Loucy (cell line): ENCODE data around the gene MRTFA.
"Not testable (repeated sequence)": the region's sequence is repeated elsewhere in the genome, so short reads cannot be mapped to it uniquely, and the experiment has no call there.

Experiments used
- EZH2phosphoT487 ChIP-seq: fragments of 200-600 bp; IDR thresholded peaks from 2 replicates; pipeline ENCODE4 v1.6.1; 2018; ENCODE audit warnings: antibody characterized with exemption, mild to moderate bottlenecking, moderate library complexity, borderline replicate concordance
- TF ChIP-seq, protein P1 (sequence below): fragments of 200-600 bp; sonication (generic); conservative IDR thresholded peaks from 2 replicates; pipeline ENCODE4 v1.5.1; 2014; ENCODE audit warnings: mild to moderate bottlenecking, antibody characterized with exemption, low read length

DNA sequence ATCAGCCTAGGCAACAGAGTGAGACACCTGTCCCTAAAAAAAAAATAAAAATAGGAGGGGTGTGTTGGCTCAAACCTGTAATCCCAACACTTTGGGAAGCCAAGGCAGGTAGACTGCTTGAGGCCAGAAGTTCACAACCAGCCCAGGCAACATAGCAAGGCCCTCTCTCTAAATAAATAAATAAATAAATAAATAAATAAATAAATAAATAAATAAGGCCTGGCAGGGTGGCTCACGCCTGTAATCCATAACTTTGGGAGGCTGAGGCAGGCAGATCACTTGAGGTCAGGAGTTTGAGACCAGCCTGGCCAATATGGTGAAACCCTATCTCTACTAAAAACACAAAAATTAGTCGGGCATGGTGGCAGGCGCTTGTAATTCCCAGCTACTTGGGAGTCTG lies 11.2 kb downstream of the MRTFA start:
- TF ChIP-seq, protein P1, sequence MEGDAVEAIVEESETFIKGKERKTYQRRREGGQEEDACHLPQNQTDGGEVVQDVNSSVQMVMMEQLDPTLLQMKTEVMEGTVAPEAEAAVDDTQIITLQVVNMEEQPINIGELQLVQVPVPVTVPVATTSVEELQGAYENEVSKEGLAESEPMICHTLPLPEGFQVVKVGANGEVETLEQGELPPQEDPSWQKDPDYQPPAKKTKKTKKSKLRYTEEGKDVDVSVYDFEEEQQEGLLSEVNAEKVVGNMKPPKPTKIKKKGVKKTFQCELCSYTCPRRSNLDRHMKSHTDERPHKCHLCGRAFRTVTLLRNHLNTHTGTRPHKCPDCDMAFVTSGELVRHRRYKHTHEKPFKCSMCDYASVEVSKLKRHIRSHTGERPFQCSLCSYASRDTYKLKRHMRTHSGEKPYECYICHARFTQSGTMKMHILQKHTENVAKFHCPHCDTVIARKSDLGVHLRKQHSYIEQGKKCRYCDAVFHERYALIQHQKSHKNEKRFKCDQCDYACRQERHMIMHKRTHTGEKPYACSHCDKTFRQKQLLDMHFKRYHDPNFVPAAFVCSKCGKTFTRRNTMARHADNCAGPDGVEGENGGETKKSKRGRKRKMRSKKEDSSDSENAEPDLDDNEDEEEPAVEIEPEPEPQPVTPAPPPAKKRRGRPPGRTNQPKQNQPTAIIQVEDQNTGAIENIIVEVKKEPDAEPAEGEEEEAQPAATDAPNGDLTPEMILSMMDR, result not testable (repeated sequence)
- not testable (repeated sequence) for TF ChIP-seq EZH2phosphoT487
